ENCODE measurements around the gene DMBX1. TPM values are rescaled to one million over a fixed set of nuclear protein-coding genes. Genes with fewer than 3 reads are reported as not detected.

The DMBX1 gene
- total RNA-seq, 6 donors from 2014 or later, result not detected

DNA sequence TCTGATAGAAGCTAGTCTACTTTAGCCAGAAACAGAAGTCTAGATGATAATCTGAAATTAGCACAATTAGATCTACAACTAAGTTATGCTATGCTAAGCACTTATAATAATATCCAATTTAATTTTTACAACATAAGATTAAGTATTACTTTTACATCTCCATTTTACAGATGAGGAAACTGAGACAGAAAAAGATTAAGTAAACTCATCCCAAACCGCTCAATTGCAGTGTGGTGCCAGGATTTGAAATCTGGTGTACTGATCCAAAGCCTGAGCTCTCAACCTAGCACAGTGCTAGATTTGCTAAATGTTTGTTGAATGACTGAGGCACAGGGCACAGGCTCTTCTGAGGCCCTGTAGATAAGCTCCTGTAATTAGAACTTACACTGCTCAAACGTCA is 48.0 kb downstream of the DMBX1 start:
- 67% methylated on average over 2 of the region's 2 CpGs for WGBS, 2 donors
- H3K27me3 ChIP-seq, result peaks cover 0 to 2% (median 0%) of the 10 kb centered on the region in 4 donors
- TF ChIP-seq POLR2A (IDR thresholded peaks at IDR 0.05), result no peak
- TF ChIP-seq, protein P1, sequence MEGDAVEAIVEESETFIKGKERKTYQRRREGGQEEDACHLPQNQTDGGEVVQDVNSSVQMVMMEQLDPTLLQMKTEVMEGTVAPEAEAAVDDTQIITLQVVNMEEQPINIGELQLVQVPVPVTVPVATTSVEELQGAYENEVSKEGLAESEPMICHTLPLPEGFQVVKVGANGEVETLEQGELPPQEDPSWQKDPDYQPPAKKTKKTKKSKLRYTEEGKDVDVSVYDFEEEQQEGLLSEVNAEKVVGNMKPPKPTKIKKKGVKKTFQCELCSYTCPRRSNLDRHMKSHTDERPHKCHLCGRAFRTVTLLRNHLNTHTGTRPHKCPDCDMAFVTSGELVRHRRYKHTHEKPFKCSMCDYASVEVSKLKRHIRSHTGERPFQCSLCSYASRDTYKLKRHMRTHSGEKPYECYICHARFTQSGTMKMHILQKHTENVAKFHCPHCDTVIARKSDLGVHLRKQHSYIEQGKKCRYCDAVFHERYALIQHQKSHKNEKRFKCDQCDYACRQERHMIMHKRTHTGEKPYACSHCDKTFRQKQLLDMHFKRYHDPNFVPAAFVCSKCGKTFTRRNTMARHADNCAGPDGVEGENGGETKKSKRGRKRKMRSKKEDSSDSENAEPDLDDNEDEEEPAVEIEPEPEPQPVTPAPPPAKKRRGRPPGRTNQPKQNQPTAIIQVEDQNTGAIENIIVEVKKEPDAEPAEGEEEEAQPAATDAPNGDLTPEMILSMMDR (IDR thresholded peaks at IDR 0.05), result no peak
- no peak for TF ChIP-seq POLR2AphosphoS5 (IDR thresholded peaks at IDR 0.05)
- no peak for TF ChIP-seq EP300 (IDR thresholded peaks at IDR 0.05)

DNA sequence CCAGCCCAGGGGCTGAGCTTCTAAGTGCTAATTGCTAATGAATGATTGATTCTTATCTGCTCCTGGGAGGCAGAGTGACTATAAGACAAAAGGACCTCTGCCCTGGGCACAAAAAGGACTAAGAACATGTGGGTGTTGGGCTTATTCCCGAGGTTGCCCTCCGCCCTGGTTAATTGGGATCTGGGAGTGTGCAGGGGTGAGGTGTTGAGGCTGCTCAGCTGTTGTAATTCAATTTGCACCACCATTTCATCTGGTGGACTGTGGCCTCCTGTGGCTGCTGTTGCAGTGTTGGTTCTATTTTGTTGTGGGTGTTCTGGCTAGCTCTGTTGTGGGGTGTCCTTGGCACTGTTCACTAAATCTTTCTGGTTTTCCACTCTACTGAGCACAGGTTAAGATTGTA is 48.5 kb downstream of the DMBX1 start:
- ATAC-seq (ENCODE audit: low FRiP score in 2 of 2), result no peak
- TF ChIP-seq POLR2A (IDR thresholded peaks at IDR 0.05), result no peak
- TF ChIP-seq, protein P1 (IDR thresholded peaks at IDR 0.05), result no peak
- no peak for TF ChIP-seq EP300 (IDR thresholded peaks at IDR 0.05)
- no peak for TF ChIP-seq POLR2AphosphoS5 (IDR thresholded peaks at IDR 0.05)
- Histone ChIP-seq H3K36me3 (no peaks in the 10 kb centered on the region), H3K27me3 (peaks cover 0 to 4% (median 0%) of the 10 kb centered on the region in 4 donors), H3K4me3 (no peak overlapping the region), H3K27ac (no peak overlapping the region), H3K9me3 (no peaks in the 10 kb centered on the region), H3K4me1 (peaks cover 5 to 6% (median 5%) of the 10 kb centered on the region in 4 donors)
- no peak for DNase-seq
- 70 to 75% methylated on average over 2 of the region's 2 CpGs for whole genome bisulfite sequencing, 2 donors

More for the DNA sequence above, 48.0 kb downstream of the DMBX1 start:
- no peak overlapping the region for H3K4me3 ChIP-seq
- H3K4me1 ChIP-seq, result peaks cover 5 to 11% (median 6%) of the 10 kb centered on the region in 4 donors
- DNase-seq (no peak), ATAC-seq (ENCODE audit: low FRiP score in 2 of 2) (no peak)
- H3K36me3 ChIP-seq, result no peaks in the 10 kb centered on the region
- no peak overlapping the region for H3K27ac ChIP-seq
- no peaks in the 10 kb centered on the region for H3K9me3 ChIP-seq

Other genes starting within 250 kb of the DMBX1 start
- gene RAD54L, start 242.1 kb upstream of the DMBX1 start, total RNA-seq, result 1 to 10 TPM in 3 of 6 donors, under 1 TPM in 1, not detected in 2; 0.78 to 2.4 (median 1.6) TPM
- 10 to 100 TPM; 49.7 to 97.4 (median 52.8) TPM for gene LRRC41, start 186.2 kb upstream of the DMBX1 start, total RNA-seq
- gene UQCRH, start 186.1 kb upstream of the DMBX1 start, total RNA-seq, result 100 to 1,000 TPM in 5 of 6 donors, 10 to 100 TPM in 1; 59.7 to 193 (median 126) TPM
- gene NSUN4, start 149.0 kb upstream of the DMBX1 start, total RNA-seq, result 10 to 100 TPM; 25.1 to 28.4 (median 26.7) TPM
- gene FAAH, start 95.5 kb upstream of the DMBX1 start, total RNA-seq, result 10 to 100 TPM; 34.1 to 67.1 (median 46.8) TPM
- gene KNCN, start 61.8 kb downstream of the DMBX1 start, total RNA-seq, result not detected
- 100 to 1,000 TPM in 1 of 6 donors, 10 to 100 TPM in 5; 45.7 to 174 (median 62.2) TPM for gene MKNK1, start 114.4 kb downstream of the DMBX1 start, total RNA-seq
- gene MOB3C, start 127.0 kb downstream of the DMBX1 start, total RNA-seq, result 10 to 100 TPM; 15.1 to 33.3 (median 22.2) TPM
- gene ATPAF1, start 178.5 kb downstream of the DMBX1 start, total RNA-seq, result 10 to 100 TPM; 26.2 to 39.6 (median 34.3) TPM
- not detected for gene TEX38, start 182.0 kb downstream of the DMBX1 start, total RNA-seq
- 100 to 1,000 TPM; 100 to 171 (median 115) TPM for gene EFCAB14, start 229.3 kb downstream of the DMBX1 start, total RNA-seq